MM.1S (cell line): ENCODE results near the gene BTBD9.

Experiments
- EZH2 ChIP-seq: fragments of 300-600 bp; sonication (generic); optimal IDR thresholded peaks from 2 replicates; pipeline ENCODE3; 2017; ENCODE audit warnings: low read depth, mild to moderate bottlenecking, antibody characterized with exemption, low read length, mixed read lengths
- EZH2phosphoT487 ChIP-seq: fragments of 300-600 bp; sonication (generic); IDR thresholded peaks from 2 replicates; pipeline ENCODE4 v1.6.1; 2018; ENCODE audit warnings: antibody characterized with exemption, low read length
- TF ChIP-seq, protein P1 (sequence below): fragments of 300-600 bp; sonication (generic); IDR thresholded peaks from 2 replicates; pipeline ENCODE4 v1.5.1; 2016; ENCODE audit warnings: antibody characterized with exemption, low read length, mixed read lengths

DNA sequence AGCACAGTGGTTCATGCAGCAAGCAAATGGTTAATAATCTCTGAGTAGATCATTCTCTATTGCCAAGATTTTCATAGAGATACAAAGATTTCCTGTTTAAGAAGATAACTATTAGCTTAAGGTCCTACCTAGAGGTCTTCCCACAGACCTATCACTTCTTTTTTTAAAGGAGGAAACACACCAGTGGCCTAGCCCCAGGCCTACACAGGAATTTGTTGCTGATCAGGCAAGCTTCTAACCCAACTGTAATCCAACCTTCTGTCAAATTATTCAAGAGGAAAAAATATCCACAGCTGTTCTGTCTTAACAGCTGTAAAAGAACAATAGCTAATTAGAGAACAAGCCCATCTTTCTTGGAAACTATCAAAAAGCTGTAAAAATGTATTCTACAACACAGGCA lies 332.8 kb downstream of the BTBD9 start:
- no peak for TF ChIP-seq EZH2phosphoT487
- TF ChIP-seq, protein P1, sequence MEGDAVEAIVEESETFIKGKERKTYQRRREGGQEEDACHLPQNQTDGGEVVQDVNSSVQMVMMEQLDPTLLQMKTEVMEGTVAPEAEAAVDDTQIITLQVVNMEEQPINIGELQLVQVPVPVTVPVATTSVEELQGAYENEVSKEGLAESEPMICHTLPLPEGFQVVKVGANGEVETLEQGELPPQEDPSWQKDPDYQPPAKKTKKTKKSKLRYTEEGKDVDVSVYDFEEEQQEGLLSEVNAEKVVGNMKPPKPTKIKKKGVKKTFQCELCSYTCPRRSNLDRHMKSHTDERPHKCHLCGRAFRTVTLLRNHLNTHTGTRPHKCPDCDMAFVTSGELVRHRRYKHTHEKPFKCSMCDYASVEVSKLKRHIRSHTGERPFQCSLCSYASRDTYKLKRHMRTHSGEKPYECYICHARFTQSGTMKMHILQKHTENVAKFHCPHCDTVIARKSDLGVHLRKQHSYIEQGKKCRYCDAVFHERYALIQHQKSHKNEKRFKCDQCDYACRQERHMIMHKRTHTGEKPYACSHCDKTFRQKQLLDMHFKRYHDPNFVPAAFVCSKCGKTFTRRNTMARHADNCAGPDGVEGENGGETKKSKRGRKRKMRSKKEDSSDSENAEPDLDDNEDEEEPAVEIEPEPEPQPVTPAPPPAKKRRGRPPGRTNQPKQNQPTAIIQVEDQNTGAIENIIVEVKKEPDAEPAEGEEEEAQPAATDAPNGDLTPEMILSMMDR = no peak
- TF ChIP-seq EZH2 = no peak
